Non-pigmented ciliary epithelial cell (primary cell): Measurements from ENCODE around the gene COX7C.

Source experiments
- DNase-seq: peaks from one replicate; pipeline ENCODE4 v3.0.0-alpha.2; 2010; ENCODE audit warnings: low read depth

COX7C gene

GRCh38 chr5:86665984-86666760 is 48.4 kb downstream of the COX7C start:
- no peak for DNase-seq

GRCh38 chr5:86666981-86667380 is 49.2 kb downstream of the COX7C start:
- DNase-seq: no peak
